Osteocyte (in vitro differentiated cells): ENCODE results near the gene CRB2. TPM values are rescaled to one million over a fixed set of nuclear protein-coding genes. Genes with fewer than 3 reads are reported as not detected.

Experiments
- DNase-seq: peaks from one replicate; pipeline ENCODE4 v3.0.0; 2021; ENCODE audit warnings: mixed read lengths; ENCODE audit not compliant: unreplicated experiment; ENCODE audit errors: extremely low spot score
- H3K27ac Mint-ChIP-seq: one replicate; pipeline ENCODE4 v1.8.0; 2021; ENCODE audit warnings: mild to moderate bottlenecking, mixed read lengths; ENCODE audit not compliant: unreplicated experiment
- H3K27me3 Mint-ChIP-seq: one replicate; pipeline ENCODE4 v1.8.0; 2021; ENCODE audit warnings: mixed read lengths; ENCODE audit not compliant: unreplicated experiment
- H3K36me3 Mint-ChIP-seq: one replicate; pipeline ENCODE4 v1.8.0; 2021; ENCODE audit warnings: mixed read lengths; ENCODE audit not compliant: unreplicated experiment
- H3K4me1 Mint-ChIP-seq: one replicate; pipeline ENCODE4 v1.8.0; 2021; ENCODE audit warnings: mixed read lengths; ENCODE audit not compliant: unreplicated experiment
- H3K4me3 Mint-ChIP-seq: one replicate; pipeline ENCODE4 v1.8.0; 2021; ENCODE audit warnings: mild to moderate bottlenecking, moderate library complexity, mixed read lengths; ENCODE audit not compliant: unreplicated experiment
- H3K9me3 Mint-ChIP-seq: one replicate; pipeline ENCODE4 v1.8.0; 2021; ENCODE audit warnings: mixed read lengths; ENCODE audit not compliant: unreplicated experiment
- long read RNA-seq: library from polyadenylated mRNA; unstranded; transcript quantifications from one replicate; pipeline ENCODE4 v2.0.0, GENCODE V29; 2021
- total RNA-seq: library from RNA; stranded (reverse); gene quantifications from 2 replicates; pipeline ENCODE4 v1.2.1, GENCODE V29; 2021
- TF ChIP-seq, protein P1 (sequence below): fragments of 200-600 bp; sonication (generic); IDR thresholded peaks from 2 replicates; pipeline ENCODE4 v1.5.0; 2021; ENCODE audit warnings: antibody characterized with exemption, mild to moderate bottlenecking, moderate library complexity

The CRB2 gene
- total RNA-seq = not detected in 2 replicates
- long read RNA-seq = 0 reads

DNA sequence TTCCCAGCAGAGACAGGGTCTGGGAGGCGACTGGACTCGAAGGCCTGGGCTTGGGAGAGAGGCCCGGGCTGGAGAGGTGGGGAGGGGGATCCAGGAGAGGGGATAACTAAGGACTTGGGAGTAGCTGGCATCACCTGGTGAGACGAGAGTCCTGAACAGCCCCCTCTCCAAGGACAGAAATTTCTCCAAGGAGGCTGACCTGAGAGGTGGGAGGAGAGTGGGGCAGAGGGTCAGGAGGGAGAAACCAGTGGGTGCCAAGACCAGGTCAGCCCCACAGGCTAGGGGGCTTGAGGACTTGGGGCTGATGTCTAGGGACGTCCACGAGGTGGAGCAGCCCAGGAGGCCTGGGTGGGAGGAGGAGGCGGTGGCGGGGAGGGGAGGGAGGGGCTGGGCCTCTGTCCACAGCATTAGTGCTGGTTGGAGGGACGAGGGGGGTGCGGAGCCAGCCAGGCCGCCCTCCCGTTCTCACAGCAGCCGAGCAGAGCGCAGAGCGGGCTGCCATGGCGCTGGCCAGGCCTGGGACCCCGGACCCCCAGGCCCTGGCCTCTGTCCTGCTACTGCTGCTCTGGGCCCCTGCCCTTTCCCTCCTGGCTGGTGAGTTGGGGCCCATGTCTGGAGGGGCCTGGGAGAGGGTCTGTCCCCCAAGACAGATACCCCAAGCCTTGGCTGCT is at the start of gene CRB2:
Gene CRB2 (plus strand): TSS at position 437 of the 671 bp plus-strand sequence. CDS start 64 bp downstream, at position 501.
- no peak within 1 kb of the TSS for H3K27ac Mint-ChIP-seq
- no peak for DNase-seq

DNA sequence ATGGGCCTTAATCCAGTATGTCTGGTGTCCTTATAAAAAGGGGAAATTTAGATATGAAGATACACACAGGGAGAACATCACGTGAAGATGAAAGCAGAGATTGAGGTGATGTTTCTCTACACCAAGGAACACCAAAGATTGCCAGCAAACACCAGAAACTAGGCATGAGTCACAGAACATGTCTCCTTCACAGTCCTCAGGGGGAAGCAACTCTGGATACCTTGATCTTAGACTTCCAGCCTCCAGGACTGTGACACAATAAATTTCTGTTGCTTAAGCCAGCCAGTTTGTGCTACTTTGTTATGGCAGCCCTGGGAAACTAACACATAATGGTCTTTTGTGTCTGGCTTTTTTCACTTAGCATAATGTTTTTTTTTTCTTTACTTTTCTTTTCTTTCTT is 46.4 kb upstream of the CRB2 start:
- H3K9me3 Mint-ChIP-seq = no peaks in the 10 kb centered on the region
- TF ChIP-seq, protein P1, sequence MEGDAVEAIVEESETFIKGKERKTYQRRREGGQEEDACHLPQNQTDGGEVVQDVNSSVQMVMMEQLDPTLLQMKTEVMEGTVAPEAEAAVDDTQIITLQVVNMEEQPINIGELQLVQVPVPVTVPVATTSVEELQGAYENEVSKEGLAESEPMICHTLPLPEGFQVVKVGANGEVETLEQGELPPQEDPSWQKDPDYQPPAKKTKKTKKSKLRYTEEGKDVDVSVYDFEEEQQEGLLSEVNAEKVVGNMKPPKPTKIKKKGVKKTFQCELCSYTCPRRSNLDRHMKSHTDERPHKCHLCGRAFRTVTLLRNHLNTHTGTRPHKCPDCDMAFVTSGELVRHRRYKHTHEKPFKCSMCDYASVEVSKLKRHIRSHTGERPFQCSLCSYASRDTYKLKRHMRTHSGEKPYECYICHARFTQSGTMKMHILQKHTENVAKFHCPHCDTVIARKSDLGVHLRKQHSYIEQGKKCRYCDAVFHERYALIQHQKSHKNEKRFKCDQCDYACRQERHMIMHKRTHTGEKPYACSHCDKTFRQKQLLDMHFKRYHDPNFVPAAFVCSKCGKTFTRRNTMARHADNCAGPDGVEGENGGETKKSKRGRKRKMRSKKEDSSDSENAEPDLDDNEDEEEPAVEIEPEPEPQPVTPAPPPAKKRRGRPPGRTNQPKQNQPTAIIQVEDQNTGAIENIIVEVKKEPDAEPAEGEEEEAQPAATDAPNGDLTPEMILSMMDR = no peak
- no peak overlapping the region for H3K4me3 Mint-ChIP-seq
- H3K4me1 Mint-ChIP-seq = peaks cover 8% of the 10 kb centered on the region
- no peak overlapping the region for H3K27ac Mint-ChIP-seq
- no peaks in the 10 kb centered on the region for H3K36me3 Mint-ChIP-seq
- peaks cover 29% of the 10 kb centered on the region for H3K27me3 Mint-ChIP-seq
- DNase-seq = no peak

More for the DNA sequence above, at the start of gene CRB2:
- TF ChIP-seq, protein P1 = no peak
- Mint-ChIP-seq H3K27me3 (peaks cover 21% of the 10 kb centered on the region), H3K9me3 (no peaks in the 10 kb centered on the region), H3K4me1 (peaks cover 11% of the 10 kb centered on the region), H3K4me3 (no peak within 1 kb of the TSS), H3K36me3 (no peaks in the 10 kb centered on the region)

DNA sequence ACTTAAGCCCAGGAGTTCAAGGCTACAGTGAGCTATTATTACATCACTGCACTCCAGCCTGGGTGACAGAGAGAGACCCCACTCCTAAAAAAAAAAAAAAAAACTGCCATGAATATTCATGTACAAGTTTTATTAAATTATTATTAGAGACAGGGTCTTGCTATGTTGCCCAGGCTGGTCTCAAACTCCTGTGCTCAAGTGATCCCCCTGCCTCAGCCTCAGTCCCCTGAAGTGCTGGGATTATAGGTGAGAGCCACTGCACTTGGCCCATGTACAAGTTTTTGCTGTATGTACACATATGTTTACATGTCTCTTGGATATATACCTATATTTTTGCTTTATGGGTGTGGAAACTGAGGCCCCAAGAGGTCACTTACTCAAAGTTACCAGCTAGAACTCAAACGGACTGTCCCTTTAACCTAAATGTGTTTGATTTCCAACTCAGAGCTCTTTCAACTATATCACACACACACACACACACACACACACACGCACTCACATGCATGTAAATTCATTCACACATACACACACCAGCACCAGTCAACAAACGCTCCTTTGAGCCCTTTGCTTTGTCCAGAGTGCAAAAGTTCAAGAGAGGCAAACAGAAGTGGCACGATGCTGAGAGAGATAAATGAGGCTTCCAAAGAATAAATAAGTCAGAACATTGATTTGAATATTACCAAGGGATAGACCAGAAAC is 45.3 kb upstream of the CRB2 start:
- Mint-ChIP-seq H3K4me1 (peaks cover 4% of the 10 kb centered on the region), H3K36me3 (no peaks in the 10 kb centered on the region), H3K27ac (no peak overlapping the region), H3K9me3 (no peaks in the 10 kb centered on the region), H3K27me3 (peaks cover 28% of the 10 kb centered on the region), H3K4me3 (no peak overlapping the region)
- no peak for DNase-seq
- TF ChIP-seq, protein P1 = no peak

DNA sequence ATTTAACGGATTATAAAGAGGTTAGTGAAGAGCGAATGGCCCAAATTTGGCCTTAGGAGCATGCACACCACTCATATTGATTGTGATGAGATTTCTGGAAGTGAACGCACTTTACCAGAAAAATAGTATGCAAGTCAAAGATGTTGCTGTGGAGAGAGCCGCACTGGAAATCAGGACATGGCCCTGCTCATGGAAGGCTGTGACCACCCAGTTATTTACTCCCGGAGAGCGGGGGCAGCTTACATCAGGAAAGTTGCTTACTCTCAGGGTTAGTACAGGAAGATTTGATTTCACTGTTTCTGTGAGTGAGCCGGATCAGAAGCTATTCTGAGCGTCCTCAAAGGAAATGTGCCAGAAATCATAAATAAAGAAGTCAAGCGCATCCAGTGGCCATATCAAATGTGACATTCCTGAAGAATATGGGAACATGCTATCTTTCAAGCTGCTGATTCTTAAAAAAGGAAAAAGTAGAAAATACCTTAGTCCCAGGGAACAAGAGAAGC is 44.7 kb upstream of the CRB2 start:
- no peak overlapping the region for H3K27ac Mint-ChIP-seq
- H3K36me3 Mint-ChIP-seq = no peaks in the 10 kb centered on the region
- peaks cover 4% of the 10 kb centered on the region for H3K4me1 Mint-ChIP-seq
- TF ChIP-seq, protein P1 = no peak
- H3K4me3 Mint-ChIP-seq = no peak overlapping the region
- DNase-seq = no peak
- H3K27me3 Mint-ChIP-seq = peaks cover 26% of the 10 kb centered on the region
- H3K9me3 Mint-ChIP-seq = no peaks in the 10 kb centered on the region

DNA sequence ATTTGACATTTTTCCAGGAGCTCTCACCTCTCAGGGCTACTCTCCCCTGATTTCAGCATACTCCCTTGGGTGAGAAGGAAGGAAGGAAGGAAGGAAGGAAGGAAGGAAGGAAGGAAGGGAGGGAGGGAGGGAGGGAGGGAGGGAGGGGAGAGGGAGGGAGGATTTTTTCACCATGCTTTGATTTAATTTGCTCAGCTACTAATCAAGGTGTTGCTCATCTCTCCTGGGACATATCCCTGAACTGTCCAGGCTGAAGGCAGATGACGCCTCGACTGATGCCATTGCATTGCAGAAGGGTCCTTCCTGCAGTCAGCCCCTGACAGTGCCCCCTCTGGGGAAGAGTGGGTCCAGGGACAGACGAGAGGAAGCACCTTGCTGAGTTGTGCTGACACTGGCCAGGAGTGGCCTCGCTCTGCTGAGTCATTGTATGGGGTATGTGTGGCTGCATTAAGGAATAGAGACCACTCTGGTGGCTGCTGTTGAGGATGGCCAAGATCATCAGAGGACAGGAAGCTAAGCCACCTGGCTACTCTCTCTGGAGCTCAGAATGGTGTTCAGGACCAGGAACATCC is 43.6 kb upstream of the CRB2 start:
- Mint-ChIP-seq H3K27ac (no peak overlapping the region), H3K4me3 (no peak overlapping the region), H3K27me3 (peaks cover 26% of the 10 kb centered on the region), H3K36me3 (no peaks in the 10 kb centered on the region), H3K9me3 (no peaks in the 10 kb centered on the region), H3K4me1 (no peaks in the 10 kb centered on the region)
- no peak for DNase-seq
- TF ChIP-seq, protein P1 = no peak
